ENCODE results near the gene KIF2A. TPM values are rescaled to one million over a fixed set of nuclear protein-coding genes. Genes with fewer than 3 reads are reported as not detected.

KIF2A gene
- total RNA-seq, 4 donors from 2014 or later, result 23.3 to 28.6 (median 25.0) TPM

DNA sequence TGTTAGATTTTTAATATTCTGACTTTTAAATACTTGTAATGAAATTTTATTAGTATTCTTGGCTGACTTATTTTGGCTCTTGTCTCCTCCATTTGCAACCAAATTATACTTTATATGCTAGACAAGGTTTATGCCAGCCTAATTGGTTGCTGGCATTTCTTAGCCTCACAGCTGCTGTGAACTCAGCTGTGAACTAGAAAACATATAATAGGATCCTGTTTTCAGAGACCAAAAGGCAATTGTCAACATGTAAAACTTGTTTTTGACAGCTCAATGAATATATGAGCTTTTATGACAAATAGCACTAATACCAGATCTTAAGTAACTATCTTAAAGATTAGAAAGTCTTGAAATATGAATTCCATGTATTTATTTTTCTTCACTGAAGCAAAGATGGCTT is 25.9 kb downstream of the KIF2A start:
- peaks cover 6% of the 10 kb centered on the region for H3K4me1 ChIP-seq
- peaks cover 12% of the 10 kb centered on the region for H3K36me3 ChIP-seq
- H3K27ac ChIP-seq, result no peak overlapping the region
- no peak overlapping the region for H3K4me3 ChIP-seq
- TF ChIP-seq, protein P1, sequence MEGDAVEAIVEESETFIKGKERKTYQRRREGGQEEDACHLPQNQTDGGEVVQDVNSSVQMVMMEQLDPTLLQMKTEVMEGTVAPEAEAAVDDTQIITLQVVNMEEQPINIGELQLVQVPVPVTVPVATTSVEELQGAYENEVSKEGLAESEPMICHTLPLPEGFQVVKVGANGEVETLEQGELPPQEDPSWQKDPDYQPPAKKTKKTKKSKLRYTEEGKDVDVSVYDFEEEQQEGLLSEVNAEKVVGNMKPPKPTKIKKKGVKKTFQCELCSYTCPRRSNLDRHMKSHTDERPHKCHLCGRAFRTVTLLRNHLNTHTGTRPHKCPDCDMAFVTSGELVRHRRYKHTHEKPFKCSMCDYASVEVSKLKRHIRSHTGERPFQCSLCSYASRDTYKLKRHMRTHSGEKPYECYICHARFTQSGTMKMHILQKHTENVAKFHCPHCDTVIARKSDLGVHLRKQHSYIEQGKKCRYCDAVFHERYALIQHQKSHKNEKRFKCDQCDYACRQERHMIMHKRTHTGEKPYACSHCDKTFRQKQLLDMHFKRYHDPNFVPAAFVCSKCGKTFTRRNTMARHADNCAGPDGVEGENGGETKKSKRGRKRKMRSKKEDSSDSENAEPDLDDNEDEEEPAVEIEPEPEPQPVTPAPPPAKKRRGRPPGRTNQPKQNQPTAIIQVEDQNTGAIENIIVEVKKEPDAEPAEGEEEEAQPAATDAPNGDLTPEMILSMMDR (IDR thresholded peaks at IDR 0.05), result no peak
- TF ChIP-seq POLR2A (IDR thresholded peaks at IDR 0.05) (no peak), EP300 (IDR thresholded peaks at IDR 0.05) (no peak), POLR2AphosphoS5 (IDR thresholded peaks at IDR 0.05) (no peak)
- DNase-seq (ENCODE audit: low spot score in 2 of 2), result no peak
- H3K9me3 ChIP-seq, result no peaks in the 10 kb centered on the region
- H3K27me3 ChIP-seq, result no peaks in the 10 kb centered on the region

GRCh38 chr5:62333250-62333794 is 27.3 kb downstream of the KIF2A start:
- peaks cover 12% of the 10 kb centered on the region for H3K36me3 ChIP-seq
- H3K4me1 ChIP-seq, result peaks cover 6% of the 10 kb centered on the region
- DNase-seq (ENCODE audit: low spot score in 2 of 2), result no peak
- H3K4me3 ChIP-seq, result no peak overlapping the region
- WGBS, result 85% methylated on average over 8 of the region's 8 CpGs
- no peaks in the 10 kb centered on the region for H3K27me3 ChIP-seq
- TF ChIP-seq, protein P1 (IDR thresholded peaks at IDR 0.05), result no peak
- TF ChIP-seq EP300 (IDR thresholded peaks at IDR 0.05) (no peak), POLR2A (IDR thresholded peaks at IDR 0.05) (no peak), POLR2AphosphoS5 (IDR thresholded peaks at IDR 0.05) (no peak)
- no peak overlapping the region for H3K27ac ChIP-seq
- H3K9me3 ChIP-seq, result no peaks in the 10 kb centered on the region

DNA sequence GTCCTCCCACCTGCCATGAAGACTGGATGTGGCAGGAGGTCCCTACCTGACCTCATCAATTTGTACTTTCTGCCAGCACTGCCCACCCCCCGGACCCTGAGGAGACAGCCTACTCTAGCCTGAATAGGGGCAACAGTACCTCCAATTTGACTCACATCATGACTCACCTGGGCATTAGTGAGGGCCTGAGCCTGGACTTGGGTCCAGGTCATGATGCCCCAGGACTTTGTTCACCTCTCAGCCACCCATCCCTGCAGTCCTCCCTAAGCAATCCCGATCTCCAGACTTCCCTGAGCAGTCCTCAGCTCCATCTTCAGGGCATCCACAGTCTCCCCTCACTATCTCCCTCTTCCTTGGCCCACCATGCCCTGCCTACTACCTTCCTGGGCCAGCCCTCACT is 28.1 kb downstream of the KIF2A start:
- Histone ChIP-seq H3K27ac (no peak overlapping the region), H3K27me3 (no peaks in the 10 kb centered on the region), H3K4me1 (no peaks in the 10 kb centered on the region), H3K9me3 (no peaks in the 10 kb centered on the region), H3K4me3 (no peak overlapping the region), H3K36me3 (peaks cover 12% of the 10 kb centered on the region)
- no peak for TF ChIP-seq POLR2A (IDR thresholded peaks at IDR 0.05)
- no peak for TF ChIP-seq POLR2AphosphoS5 (IDR thresholded peaks at IDR 0.05)
- no peak for TF ChIP-seq EP300 (IDR thresholded peaks at IDR 0.05)
- TF ChIP-seq, protein P1 (IDR thresholded peaks at IDR 0.05), result no peak
- no peak for DNase-seq (ENCODE audit: low spot score in 2 of 2)
- WGBS, result 97% methylated on average over 2 of the region's 2 CpGs

DNA sequence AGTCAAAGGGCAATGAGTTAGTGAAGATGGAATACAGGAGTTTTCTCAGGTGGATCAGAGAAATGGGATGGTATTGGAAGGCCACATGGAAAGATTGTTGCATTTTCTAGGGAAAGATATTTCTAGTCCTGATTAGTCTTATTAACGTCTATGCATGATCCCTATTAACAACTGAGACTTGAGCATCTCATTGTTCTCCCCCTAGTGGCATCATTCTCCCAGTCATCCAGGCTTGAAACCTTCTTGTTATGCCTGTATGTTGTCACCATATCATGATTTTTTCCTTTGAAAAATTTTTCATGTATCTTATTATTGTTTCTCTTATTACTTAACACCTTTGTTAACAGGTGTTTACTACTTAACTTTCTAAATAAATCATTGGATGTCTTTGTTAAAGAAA is 34.4 kb downstream of the KIF2A start:
- Histone ChIP-seq H3K4me3 (no peak overlapping the region), H3K4me1 (no peaks in the 10 kb centered on the region), H3K27ac (no peak overlapping the region), H3K9me3 (no peaks in the 10 kb centered on the region), H3K36me3 (no peaks in the 10 kb centered on the region), H3K27me3 (no peaks in the 10 kb centered on the region)
- WGBS, result 22% methylated on average over 1 of the region's 1 CpG
- TF ChIP-seq EP300 (IDR thresholded peaks at IDR 0.05), result no peak
- no peak for TF ChIP-seq POLR2AphosphoS5 (IDR thresholded peaks at IDR 0.05)
- TF ChIP-seq POLR2A (IDR thresholded peaks at IDR 0.05), result no peak
- TF ChIP-seq, protein P1 (IDR thresholded peaks at IDR 0.05), result no peak
- no peak for DNase-seq (ENCODE audit: low spot score in 2 of 2)

DNA sequence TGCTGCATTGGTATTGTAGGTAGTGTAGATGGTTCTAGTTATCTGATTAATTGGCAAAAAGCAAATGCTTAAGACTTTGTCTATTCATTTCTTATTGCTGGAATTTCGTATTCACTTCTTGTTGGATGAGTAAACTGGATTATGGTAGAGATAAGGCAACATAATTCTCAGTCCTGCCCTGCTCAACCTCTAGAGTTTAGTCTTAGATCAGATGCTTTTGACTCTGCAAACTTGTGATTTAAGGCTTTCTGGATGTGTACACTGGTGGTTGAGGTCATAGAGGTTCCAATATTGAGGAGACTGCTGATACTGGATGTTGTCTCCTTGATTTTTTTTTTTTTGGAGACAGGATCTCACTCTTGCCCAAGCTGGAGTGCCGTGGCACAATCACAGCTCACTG is 35.0 kb downstream of the KIF2A start:
- WGBS, result 94% methylated on average over 2 of the region's 2 CpGs
- no peaks in the 10 kb centered on the region for H3K36me3 ChIP-seq
- H3K4me3 ChIP-seq, result no peak overlapping the region
- no peaks in the 10 kb centered on the region for H3K9me3 ChIP-seq
- DNase-seq (ENCODE audit: low spot score in 2 of 2), result no peak
- no peaks in the 10 kb centered on the region for H3K4me1 ChIP-seq
- TF ChIP-seq EP300 (IDR thresholded peaks at IDR 0.05) (no peak), POLR2A (IDR thresholded peaks at IDR 0.05) (no peak), POLR2AphosphoS5 (IDR thresholded peaks at IDR 0.05) (no peak)
- TF ChIP-seq, protein P1 (IDR thresholded peaks at IDR 0.05), result no peak
- H3K27me3 ChIP-seq, result no peaks in the 10 kb centered on the region
- no peak overlapping the region for H3K27ac ChIP-seq
